Progenitor cell of endocrine pancreas (in vitro differentiated cells): ENCODE results near the gene BRIP1. TPM values are rescaled to one million over a fixed set of nuclear protein-coding genes. Genes with fewer than 3 reads are reported as not detected.

Experiments used
- DNase-seq: peaks from one replicate; pipeline ENCODE4 v3.0.0; 2021; ENCODE audit warnings: low spot score; ENCODE audit not compliant: unreplicated experiment
- H3K27ac Mint-ChIP-seq: 2 replicates; pipeline ENCODE4 v1.8.0; 2021; ENCODE audit warnings: mild to moderate bottlenecking, moderate library complexity, mixed read lengths
- H3K27me3 Mint-ChIP-seq: 2 replicates; pipeline ENCODE4 v1.8.0; 2021; ENCODE audit warnings: mixed read lengths
- H3K36me3 Mint-ChIP-seq: 2 replicates; pipeline ENCODE4 v1.8.0; 2022; ENCODE audit warnings: mixed read lengths; ENCODE audit not compliant: insufficient read depth
- H3K4me1 Mint-ChIP-seq: 2 replicates; pipeline ENCODE4 v1.8.0; 2021; ENCODE audit warnings: low read depth, mixed read lengths
- H3K4me3 Mint-ChIP-seq: 2 replicates; pipeline ENCODE4 v1.8.0; 2021; ENCODE audit warnings: low read depth, mild to moderate bottlenecking, moderate library complexity, mixed read lengths
- H3K9me3 Mint-ChIP-seq: 2 replicates; pipeline ENCODE4 v1.8.0; 2021; ENCODE audit warnings: low read depth, mixed read lengths
- CTCF ChIP-seq: fragments of 200-600 bp; sonication (generic); IDR thresholded peaks from one replicate; pipeline ENCODE4 v1.5.0; 2021; ENCODE audit warnings: antibody characterized with exemption, mild to moderate bottlenecking; ENCODE audit not compliant: unreplicated experiment
- total RNA-seq: library from RNA; stranded (reverse); gene quantifications from 2 replicates; pipeline ENCODE4 v1.2.1, GENCODE V29; 2021

Gene BRIP1
- total RNA-seq, 1 donor from 2014 or later, result 13.5 TPM

DNA sequence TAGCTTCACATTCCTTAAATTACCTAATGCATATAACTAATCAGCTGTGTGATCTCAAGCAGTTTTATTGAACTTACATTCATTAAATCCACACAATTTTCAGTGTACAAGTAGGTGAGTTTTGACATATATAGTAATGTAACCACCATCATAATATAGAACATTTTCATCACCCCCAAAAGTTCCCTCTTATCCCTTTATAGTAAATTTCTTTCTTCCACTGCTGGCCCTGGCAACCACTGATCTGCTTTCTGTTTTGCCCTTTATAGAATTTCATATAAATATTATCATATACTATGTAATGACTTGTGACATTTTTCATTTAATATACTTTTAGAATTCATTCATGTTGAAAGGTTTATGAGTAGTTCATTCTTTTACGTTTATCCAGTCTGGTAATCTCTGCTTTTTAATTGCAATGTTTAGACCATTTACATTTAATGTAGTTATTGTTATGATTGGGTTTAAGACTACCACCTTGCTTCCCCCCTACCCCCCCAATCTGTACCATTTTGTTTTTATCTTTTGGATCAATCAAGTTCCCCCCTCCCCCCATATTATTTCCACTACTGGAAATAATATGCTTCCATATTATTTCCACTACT, 147.0 kb downstream of the BRIP1 start:
- DNase-seq, result no peak
- Mint-ChIP-seq H3K27me3 (no peaks in the 10 kb centered on the region), H3K27ac (no peak overlapping the region), H3K4me1 (no peaks in the 10 kb centered on the region), H3K36me3 (peaks cover 15% of the 10 kb centered on the region), H3K9me3 (peaks cover 16% of the 10 kb centered on the region), H3K4me3 (no peak overlapping the region)
- no peak for TF ChIP-seq CTCF

DNA sequence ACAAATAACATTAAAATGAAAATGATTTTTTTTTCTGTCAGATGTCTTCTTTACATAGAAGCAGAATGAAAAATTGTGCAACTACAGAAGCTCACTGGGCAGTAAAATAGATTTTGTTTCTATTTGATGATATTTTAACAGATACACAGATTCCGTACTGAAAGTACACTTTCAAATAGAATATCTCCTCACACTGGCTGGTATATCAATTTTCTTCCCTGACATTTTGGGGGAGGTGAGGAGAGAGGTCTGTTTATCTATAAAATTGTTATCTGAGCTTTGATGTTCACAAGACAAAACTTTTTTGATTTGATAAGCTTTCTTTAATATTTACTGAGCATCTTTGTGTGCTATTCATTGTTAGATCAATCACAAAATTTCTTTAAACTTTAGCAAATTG, 148.0 kb downstream of the BRIP1 start:
- DNase-seq, result no peak
- TF ChIP-seq CTCF, result no peak
- H3K4me3 Mint-ChIP-seq, result no peak overlapping the region
- no peaks in the 10 kb centered on the region for H3K4me1 Mint-ChIP-seq
- peaks cover 16% of the 10 kb centered on the region for H3K9me3 Mint-ChIP-seq
- H3K27me3 Mint-ChIP-seq, result no peaks in the 10 kb centered on the region
- no peak overlapping the region for H3K27ac Mint-ChIP-seq
- H3K36me3 Mint-ChIP-seq, result peaks cover 15% of the 10 kb centered on the region

DNA sequence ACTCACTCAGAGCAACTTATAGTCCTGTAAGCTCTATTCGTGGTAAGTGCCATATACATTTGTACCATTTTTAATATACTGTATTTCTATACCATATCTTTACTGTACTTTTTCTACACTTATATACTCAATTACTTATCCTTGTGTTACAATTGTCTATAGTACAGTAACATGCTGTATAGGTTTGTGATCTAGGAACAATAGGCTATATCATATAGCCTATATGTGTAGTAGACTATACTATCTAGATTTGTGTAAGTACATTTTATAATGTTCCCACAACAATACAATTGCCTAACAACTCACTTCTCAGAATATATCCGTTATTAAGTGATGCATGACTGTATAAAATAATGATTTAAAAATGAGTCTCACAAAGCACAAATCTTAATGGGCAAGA, 149.0 kb downstream of the BRIP1 start:
- Mint-ChIP-seq H3K4me1 (no peaks in the 10 kb centered on the region), H3K4me3 (no peak overlapping the region), H3K36me3 (peaks cover 15% of the 10 kb centered on the region), H3K27ac (no peak overlapping the region), H3K9me3 (peaks cover 16% of the 10 kb centered on the region), H3K27me3 (no peaks in the 10 kb centered on the region)
- TF ChIP-seq CTCF, result no peak
- DNase-seq, result no peak

DNA sequence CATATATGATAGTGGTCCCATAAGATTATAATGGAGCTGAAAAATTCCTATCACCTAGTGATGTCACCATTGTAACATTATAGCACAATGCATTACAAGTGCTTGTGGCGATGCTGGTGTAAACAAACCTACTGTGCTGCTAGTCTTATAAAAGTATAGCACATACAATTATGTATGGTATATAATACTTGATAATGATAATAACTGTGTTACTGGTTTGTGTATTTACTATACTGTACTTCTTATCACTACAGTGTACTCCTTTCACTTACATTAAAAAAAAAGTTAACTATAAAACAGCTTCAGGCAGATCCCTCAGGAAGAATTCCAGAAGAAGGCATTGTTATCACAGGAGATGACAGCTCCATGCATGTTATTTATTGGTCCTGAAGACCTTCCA, 150.3 kb downstream of the BRIP1 start:
- H3K36me3 Mint-ChIP-seq, result peaks cover 18% of the 10 kb centered on the region
- no peak for TF ChIP-seq CTCF
- H3K4me3 Mint-ChIP-seq, result no peak overlapping the region
- H3K4me1 Mint-ChIP-seq, result no peaks in the 10 kb centered on the region
- H3K9me3 Mint-ChIP-seq, result peaks cover 12% of the 10 kb centered on the region
- DNase-seq, result no peak
- H3K27ac Mint-ChIP-seq, result no peak overlapping the region
- no peaks in the 10 kb centered on the region for H3K27me3 Mint-ChIP-seq

DNA sequence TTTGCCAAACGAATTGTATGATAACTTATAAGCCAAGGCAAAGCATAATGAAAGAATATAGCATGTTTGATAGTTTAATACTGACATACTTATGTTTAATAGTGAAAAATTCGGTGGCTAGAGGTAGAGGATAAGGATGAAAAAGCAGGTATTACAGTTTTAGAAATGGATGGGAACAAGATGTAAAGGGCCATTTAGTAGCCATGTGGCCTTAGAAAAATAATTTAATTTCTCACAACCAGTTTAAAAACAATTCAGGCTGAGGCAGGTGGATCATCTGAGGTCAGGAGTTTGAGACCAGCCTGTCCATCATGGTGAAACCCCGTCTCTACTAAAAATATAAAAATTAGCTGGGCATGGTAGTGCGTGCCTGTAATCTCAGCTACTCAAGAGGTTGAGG, 152.8 kb downstream of the BRIP1 start:
- Mint-ChIP-seq H3K9me3 (peaks cover 14% of the 10 kb centered on the region), H3K27ac (no peak overlapping the region), H3K36me3 (peaks cover 14% of the 10 kb centered on the region), H3K4me1 (no peaks in the 10 kb centered on the region), H3K27me3 (no peaks in the 10 kb centered on the region), H3K4me3 (no peak overlapping the region)
- no peak for DNase-seq
- TF ChIP-seq CTCF, result no peak
